Vagina (tissue), 2 donors: ENCODE data around the gene MFSD12. TPM values are rescaled to one million over a fixed set of nuclear protein-coding genes. Genes with fewer than 3 reads are reported as not detected.
"Not testable (repeated sequence)": the region's sequence is repeated elsewhere in the genome, so short reads cannot be mapped to it uniquely, and the experiment has no call there.

Experiments
- DNase-seq, 2 donors: peaks; one replicate each; pipeline ENCODE4 v3.0.0-alpha.2; 2017; ENCODE audit errors: extremely low spot score in 2 of 2
- H3K27ac ChIP-seq: fragments of 200-600 bp; sonication (generic); one replicate; pipeline ENCODE4 v1.5.1; 2019
- H3K27me3 ChIP-seq: fragments of 200-600 bp; sonication (generic); one replicate; pipeline ENCODE4 v1.5.1; 2019
- H3K36me3 ChIP-seq, 2 donors: fragments of 200-600 bp; sonication (generic); one replicate each; pipeline ENCODE4 v1.5.1; 2017 to 2019
- H3K4me1 ChIP-seq: fragments of 200-600 bp; sonication (generic); one replicate; pipeline ENCODE4 v1.5.1; 2019
- H3K4me3 ChIP-seq, 2 donors: fragments of 200-600 bp; sonication (generic); 1 replicate in 1 of 2; 2 replicates in 1 of 2; pipeline ENCODE4 v1.5.1; 2016 to 2019
- H3K9me3 ChIP-seq: fragments of 200-600 bp; sonication (generic); one replicate; pipeline ENCODE4 v1.5.1; 2019
- POLR2A ChIP-seq, 2 donors: fragments of 450-650 bp; IDR thresholded peaks; one replicate each; pipeline ENCODE4 v1.6.1; 2017; ENCODE audit warnings: antibody characterized with exemption in 2 of 2, mild to moderate bottlenecking in 2 of 2, moderate library complexity in 2 of 2
- POLR2AphosphoS5 ChIP-seq, 2 donors: sonication (generic); formaldehyde crosslinking; IDR thresholded peaks; one replicate each; pipeline ENCODE4 v1.9.0; 2017; ENCODE audit warnings: antibody characterized with exemption in 2 of 2, mild to moderate bottlenecking in 2 of 2, low read depth in 1 of 2; ENCODE audit not compliant: insufficient read depth in 1 of 2
- intact Hi-C: fragments of 100-400 bp; cut with DNase I; formaldehyde crosslinking; loops from one replicate; pipeline ENCODE4 v1.15.1; 2023
- total RNA-seq: library from RNA; depleted of rRNA; stranded (reverse); fragments of >200 nt; gene quantifications from one replicate; pipeline ENCODE4 v1.2.3, GENCODE V29; 2016
- TF ChIP-seq, protein P1 (sequence below), 3 experiments: fragments of 450-650 bp in 2 of 3; fragments of 200-600 bp in 1 of 3; sonication (generic) in 1 of 3; IDR thresholded peaks; one replicate each; pipeline ENCODE4 v1.5.1; 2017 to 2019; ENCODE audit warnings: antibody characterized with exemption in 3 of 3, mild to moderate bottlenecking in 2 of 3, moderate library complexity in 2 of 3

MFSD12 gene
- total RNA-seq, 1 donor from 2014 or later: 48.4 TPM

DNA sequence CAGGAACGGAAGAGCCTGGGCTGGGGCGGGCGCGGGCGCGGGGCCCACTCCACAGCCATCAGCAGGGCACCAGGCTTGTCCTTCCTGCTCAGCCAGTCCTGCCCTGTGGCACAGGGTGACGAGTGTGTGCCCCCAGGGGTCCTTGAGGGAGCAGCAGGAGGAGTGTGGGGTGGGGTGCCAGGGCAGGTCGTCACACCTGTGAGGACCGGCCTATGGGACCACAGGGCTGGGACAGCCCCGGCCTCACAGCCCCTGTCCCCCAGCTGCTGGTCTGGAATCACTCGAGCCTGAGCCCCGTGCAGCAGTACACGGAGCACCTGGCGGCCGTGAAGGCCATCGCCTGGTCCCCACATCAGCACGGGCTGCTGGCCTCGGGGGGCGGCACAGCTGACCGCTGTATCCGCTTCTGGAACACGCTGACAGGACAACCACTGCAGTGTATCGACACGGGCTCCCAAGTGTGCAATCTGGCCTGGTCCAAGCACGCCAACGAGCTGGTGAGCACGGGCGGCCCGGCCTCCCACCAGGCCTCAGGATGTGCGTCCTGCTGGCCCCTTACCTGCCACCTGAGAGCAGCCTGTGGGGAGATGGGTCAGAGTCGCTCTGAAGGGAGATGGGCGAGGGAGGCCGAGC, 25.1 kb downstream of the MFSD12 start:
- Histone ChIP-seq H3K36me3 (peaks cover 0 to 63% of the 10 kb centered on the region in 2 donors), H3K4me1 (peaks cover 11% of the 10 kb centered on the region), H3K9me3 (no peaks in the 10 kb centered on the region), H3K27ac (no peak overlapping the region), H3K27me3 (no peaks in the 10 kb centered on the region), H3K4me3 (no peak overlapping the region)
- DNase-seq: no peak
- TF ChIP-seq POLR2A (IDR thresholded peaks at IDR 0.05): no peak
- TF ChIP-seq, protein P1, sequence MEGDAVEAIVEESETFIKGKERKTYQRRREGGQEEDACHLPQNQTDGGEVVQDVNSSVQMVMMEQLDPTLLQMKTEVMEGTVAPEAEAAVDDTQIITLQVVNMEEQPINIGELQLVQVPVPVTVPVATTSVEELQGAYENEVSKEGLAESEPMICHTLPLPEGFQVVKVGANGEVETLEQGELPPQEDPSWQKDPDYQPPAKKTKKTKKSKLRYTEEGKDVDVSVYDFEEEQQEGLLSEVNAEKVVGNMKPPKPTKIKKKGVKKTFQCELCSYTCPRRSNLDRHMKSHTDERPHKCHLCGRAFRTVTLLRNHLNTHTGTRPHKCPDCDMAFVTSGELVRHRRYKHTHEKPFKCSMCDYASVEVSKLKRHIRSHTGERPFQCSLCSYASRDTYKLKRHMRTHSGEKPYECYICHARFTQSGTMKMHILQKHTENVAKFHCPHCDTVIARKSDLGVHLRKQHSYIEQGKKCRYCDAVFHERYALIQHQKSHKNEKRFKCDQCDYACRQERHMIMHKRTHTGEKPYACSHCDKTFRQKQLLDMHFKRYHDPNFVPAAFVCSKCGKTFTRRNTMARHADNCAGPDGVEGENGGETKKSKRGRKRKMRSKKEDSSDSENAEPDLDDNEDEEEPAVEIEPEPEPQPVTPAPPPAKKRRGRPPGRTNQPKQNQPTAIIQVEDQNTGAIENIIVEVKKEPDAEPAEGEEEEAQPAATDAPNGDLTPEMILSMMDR (IDR thresholded peaks at IDR 0.05): no peak
- no peak for TF ChIP-seq POLR2AphosphoS5 (IDR thresholded peaks at IDR 0.05; ENCODE audit: insufficient read depth in 1 of 2, low read depth in 1 of 2)
- intact Hi-C loops: no loop called here

DNA sequence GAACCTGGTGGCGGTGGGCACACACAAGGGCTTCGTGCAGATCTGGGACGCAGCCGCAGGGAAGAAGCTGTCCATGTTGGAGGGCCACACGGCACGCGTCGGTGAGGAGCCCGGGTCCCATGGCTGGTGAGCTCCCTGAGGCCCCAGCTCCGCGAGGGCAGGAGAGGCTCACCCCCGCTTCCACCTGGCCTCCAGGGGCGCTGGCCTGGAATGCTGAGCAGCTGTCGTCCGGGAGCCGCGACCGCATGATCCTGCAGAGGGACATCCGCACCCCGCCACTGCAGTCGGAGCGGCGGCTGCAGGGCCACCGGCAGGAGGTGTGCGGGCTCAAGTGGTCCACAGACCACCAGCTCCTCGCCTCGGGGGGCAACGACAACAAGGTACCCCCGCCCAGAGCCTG, 25.7 kb downstream of the MFSD12 start:
- Histone ChIP-seq H3K9me3 (no peaks in the 10 kb centered on the region), H3K27ac (no peak overlapping the region), H3K27me3 (no peaks in the 10 kb centered on the region), H3K4me3 (no peak overlapping the region), H3K4me1 (peaks cover 6% of the 10 kb centered on the region), H3K36me3 (peaks cover 0 to 67% of the 10 kb centered on the region in 2 donors)
- no peak for TF ChIP-seq POLR2A (IDR thresholded peaks at IDR 0.05)
- no peak for TF ChIP-seq POLR2AphosphoS5 (IDR thresholded peaks at IDR 0.05; ENCODE audit: insufficient read depth in 1 of 2, low read depth in 1 of 2)
- TF ChIP-seq, protein P1 (IDR thresholded peaks at IDR 0.05): no peak
- intact Hi-C loops: no loop called here
- no peak for DNase-seq

DNA sequence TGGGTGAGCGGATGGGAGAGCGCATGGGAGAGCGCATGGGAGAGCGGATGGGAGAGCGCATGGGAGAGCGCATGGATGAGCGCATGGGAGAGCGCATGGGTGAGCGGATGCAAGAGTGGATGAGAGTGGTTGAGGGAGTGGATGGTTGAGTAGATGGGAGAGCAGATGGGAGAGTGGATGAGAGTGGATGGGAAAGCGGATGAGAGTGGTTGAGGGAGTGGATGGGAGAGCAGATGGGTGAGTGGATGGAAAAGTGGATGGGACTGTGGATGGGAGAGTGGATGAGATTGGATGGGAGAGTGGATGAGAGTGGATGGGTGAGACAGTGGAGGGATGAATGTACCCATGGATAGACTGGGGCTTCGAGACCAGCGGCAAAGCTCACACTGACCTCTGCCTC, 27.0 kb downstream of the MFSD12 start:
- Histone ChIP-seq H3K4me3 (no peak overlapping the region), H3K9me3 (no peaks in the 10 kb centered on the region), H3K4me1 (no peaks in the 10 kb centered on the region), H3K27me3 (no peaks in the 10 kb centered on the region), H3K36me3 (peaks cover 0 to 74% of the 10 kb centered on the region in 2 donors), H3K27ac (no peak overlapping the region)
- DNase-seq: no peak
- no peak for TF ChIP-seq POLR2A (IDR thresholded peaks at IDR 0.05)
- TF ChIP-seq, protein P1 (IDR thresholded peaks at IDR 0.05): no peak
- TF ChIP-seq POLR2AphosphoS5 (IDR thresholded peaks at IDR 0.05; ENCODE audit: insufficient read depth in 1 of 2, low read depth in 1 of 2): no peak
- intact Hi-C loops: no loop called here

DNA sequence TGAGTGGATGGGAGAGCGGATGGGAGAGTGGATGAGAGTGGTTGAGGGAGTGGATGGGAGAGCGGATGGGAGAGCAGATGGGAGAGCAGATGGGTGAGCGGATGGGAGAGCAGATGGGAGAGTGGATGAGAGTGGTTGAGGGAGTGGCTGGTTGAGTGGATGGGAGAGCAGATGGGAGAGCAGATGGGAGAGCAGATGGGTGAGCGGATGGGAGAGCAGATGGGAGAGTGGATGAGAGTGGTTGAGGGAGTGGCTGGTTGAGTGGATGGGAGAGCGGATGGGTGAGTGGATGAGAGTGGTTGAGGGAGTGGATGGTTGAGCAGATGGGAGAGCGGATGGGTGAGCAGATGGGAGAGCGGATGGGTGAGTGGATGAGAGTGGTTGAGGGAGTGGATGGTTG, 28.1 kb downstream of the MFSD12 start:
- H3K4me3 ChIP-seq, H3K27me3 ChIP-seq, H3K27ac ChIP-seq, H3K9me3 ChIP-seq, intact Hi-C loops, H3K4me1 ChIP-seq, DNase-seq: not testable (repeated sequence)
- H3K36me3 ChIP-seq: peaks cover 0 to 72% of the 10 kb centered on the region in 2 donors

DNA sequence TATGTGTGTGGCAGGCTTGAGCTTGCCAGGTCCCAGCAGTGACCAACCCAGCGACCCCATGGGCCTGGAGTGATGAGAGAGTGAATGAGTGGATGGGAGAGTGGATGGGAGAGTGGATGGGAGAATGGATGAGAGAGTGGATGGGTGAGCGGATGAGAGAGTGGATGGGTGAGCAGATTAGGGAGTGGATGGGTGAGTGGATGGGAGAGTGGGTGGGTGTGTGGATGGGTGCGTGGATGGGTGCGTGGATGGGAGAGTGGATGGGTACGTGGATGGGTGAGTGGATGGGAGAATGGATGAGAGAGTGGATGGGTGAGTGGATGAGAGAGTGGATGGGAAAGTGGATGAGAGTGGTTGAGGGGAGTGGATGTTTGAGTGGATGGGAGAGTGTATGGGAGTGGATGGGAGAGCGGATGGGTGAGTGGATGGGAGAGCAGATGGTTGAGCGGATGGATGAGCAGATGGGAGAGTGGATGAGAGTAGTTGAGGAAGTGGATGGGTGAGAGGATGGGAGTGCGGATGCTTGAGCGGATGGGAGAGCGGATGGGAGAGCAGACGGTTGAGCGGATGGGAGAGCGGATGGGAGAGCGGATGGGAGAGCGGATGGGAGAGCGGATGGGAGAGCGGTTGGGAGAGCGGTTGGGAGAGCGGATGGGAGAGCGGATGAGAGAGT, 28.7 kb downstream of the MFSD12 start:
- Histone ChIP-seq H3K27ac (no peak overlapping the region), H3K4me1 (no peaks in the 10 kb centered on the region), H3K4me3 (no peak overlapping the region), H3K9me3 (no peaks in the 10 kb centered on the region), H3K36me3 (peaks cover 0 to 71% of the 10 kb centered on the region in 2 donors), H3K27me3 (no peaks in the 10 kb centered on the region)
- intact Hi-C loops: no loop called here
- no peak for DNase-seq
- TF ChIP-seq POLR2A (IDR thresholded peaks at IDR 0.05): no peak
- TF ChIP-seq, protein P1 (IDR thresholded peaks at IDR 0.05): no peak
- TF ChIP-seq POLR2AphosphoS5 (IDR thresholded peaks at IDR 0.05; ENCODE audit: insufficient read depth in 1 of 2, low read depth in 1 of 2): no peak
